A673 (cell line): Measurements from ENCODE around the gene OGG1.

Source experiments
- CTCF ChIP-seq: fragments of 300-800, 200-600 bp; sonication (generic); conservative IDR thresholded peaks from 2 replicates; pipeline ENCODE4 v1.5.1; 2017; ENCODE audit warnings: low read depth, mild to moderate bottlenecking, antibody characterized with exemption, low read length, moderate library complexity, mixed read lengths
- EZH2 ChIP-seq: fragments of 200-600 bp; sonication (generic); IDR thresholded peaks from 2 replicates; pipeline ENCODE4 v1.6.1; 2017; ENCODE audit warnings: borderline replicate concordance, low read depth, mild to moderate bottlenecking, mixed read lengths, antibody characterized with exemption, low read length; ENCODE audit not compliant: poor library complexity, severe bottlenecking

DNA sequence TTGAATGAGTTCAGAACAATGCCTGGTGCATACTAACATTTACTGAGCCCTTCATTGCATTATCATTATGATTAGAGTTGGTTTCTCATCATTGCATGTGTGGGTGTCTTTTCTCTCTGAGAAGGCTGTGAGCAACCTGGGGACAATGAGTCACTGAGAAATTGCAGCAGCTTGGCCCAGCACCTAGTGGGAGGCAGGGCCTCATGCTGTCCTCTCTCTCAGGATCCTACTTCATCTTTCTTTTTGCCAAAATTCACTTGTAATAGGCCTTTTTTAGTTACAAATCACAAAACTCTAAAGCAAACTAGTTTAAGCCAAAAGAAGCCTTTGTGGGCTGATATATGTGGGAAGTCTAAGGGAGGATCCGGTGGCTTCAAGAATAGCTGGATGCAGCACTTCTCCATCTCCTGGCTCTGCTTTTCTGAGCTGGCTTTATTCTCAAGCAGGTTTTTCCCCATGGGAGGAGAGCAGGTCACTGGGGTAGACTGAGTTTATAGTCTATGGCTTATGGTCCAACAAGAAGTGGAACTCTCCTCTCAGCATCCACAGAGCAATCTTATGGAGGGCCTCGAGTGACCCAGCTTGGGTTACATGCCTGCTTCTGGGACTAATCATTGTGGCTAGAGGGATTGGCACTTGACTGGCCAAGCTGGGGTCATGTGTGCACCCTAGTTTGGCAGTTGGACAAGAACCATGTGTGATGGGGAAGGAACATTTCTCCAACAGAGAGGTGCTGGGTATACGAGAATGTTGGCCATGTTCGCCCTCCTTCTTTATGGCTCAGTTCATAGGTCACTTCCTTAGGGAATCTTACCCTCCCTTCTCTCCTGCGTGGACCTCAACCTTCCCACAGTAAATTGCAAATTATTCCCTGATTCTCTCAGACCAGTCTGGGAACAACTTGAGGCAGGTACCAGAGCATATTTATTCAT lies 28.7 kb downstream of the OGG1 start:
- TF ChIP-seq CTCF, result no peak
- no peak for TF ChIP-seq EZH2
